Dermis microvascular lymphatic vessel endothelial cell (primary cell): ENCODE measurements around the gene KRTAP9-4. TPM values are rescaled to one million over a fixed set of nuclear protein-coding genes. Genes with fewer than 3 reads are reported as not detected.
"Not testable (repeated sequence)": the region's sequence is repeated elsewhere in the genome, so short reads cannot be mapped to it uniquely, and the experiment has no call there.

ENCODE experiments used
- DNase-seq, 2 donors: peaks; one replicate each; pipeline versions ENCODE4 v3.0.0 to v3.0.0-alpha.2; 2010; ENCODE audit warnings: low read depth in 2 of 2
- total RNA-seq: library from RNA; depleted of rRNA; stranded (reverse); fragments of >200 nt; gene quantifications from 2 replicates; pipeline ENCODE4 v1.2.1, GENCODE V29; 2014

KRTAP9-4 gene
- total RNA-seq, 1 donor from 2014 or later = not detected

DNA sequence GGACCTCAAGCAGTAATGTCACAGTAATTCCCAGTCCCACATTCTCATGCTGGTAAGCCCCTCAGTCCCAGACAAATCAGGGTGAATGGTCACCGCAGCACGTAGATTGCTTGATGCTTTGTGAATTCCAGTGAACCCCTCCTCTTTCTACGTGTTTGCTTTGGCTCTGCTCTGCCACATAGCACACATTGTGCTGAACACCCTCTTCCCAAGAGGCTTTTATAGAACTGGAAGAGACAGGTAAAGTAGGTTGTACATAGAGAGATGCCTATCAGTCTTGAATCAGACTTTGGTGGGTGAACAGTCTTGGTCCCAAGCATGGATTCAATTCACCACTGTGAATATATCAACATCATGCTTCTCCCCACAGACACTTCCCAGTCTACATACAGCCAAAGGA is 15.1 kb downstream of the KRTAP9-4 start:
- no peak for DNase-seq

DNA sequence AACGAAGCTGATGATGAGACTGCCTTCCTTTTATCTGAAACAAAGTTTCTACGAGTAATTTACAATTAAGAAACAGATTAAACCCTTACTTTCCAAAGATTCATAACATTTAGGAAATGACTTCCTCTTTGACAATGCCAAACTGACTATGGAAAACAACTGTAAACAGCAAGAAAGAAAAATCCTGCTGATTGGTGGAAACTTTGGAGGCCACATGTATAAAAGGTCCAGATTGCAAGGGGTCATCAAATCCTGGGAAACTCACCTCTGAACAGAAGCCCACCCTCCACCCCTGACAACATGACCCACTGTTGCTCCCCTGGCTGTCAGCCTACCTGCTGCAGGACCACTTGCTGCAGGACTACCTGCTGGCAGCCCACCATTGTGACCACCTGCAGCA is 15.6 kb downstream of the KRTAP9-4 start, which contains the start of gene KRTAP9-6:
Gene KRTAP9-6 (plus strand): TSS at position 301 of the 400 bp plus-strand sequence. CDS start 0 bp downstream, at position 301.
- no peak for DNase-seq

DNA sequence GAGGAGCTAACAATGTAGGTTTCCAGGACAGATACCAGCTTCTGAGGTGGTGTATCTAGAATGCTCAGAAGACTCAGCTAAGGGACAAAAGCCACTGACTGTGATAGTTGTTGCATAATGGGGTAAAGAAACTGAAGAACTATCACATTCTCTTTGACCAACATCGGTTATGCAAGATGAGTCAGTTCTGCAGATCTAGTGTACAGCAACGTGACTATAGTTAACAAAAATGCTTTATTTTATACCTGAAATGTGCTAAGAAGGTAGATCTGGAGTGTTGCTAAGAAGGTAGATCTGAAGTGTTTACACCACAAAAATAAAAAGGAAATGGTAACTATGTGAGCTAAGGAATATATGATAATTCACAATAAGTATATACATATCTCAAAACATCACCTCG is 18.2 kb downstream of the KRTAP9-4 start:
- no peak for DNase-seq

DNA sequence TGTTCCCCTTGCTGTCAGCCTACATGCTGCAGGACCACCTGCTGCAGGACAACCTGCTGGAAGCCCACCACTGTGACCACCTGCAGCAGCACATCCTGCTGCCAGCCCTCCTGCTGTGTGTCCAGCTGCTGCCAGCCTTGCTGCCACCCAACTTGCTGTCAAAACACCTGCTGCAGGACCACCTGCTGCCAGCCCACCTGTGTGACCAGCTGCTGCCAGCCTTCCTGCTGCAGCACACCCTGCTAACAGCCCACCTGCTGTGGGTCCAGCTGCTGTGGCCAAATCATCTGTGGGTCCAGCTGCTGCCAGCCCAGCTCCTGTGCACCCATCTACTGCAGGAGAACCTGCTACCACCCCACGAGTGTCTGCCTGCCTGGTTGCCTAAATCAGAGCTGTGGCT is 21.8 kb downstream of the KRTAP9-4 start:
- DNase-seq = not testable (repeated sequence)

DNA sequence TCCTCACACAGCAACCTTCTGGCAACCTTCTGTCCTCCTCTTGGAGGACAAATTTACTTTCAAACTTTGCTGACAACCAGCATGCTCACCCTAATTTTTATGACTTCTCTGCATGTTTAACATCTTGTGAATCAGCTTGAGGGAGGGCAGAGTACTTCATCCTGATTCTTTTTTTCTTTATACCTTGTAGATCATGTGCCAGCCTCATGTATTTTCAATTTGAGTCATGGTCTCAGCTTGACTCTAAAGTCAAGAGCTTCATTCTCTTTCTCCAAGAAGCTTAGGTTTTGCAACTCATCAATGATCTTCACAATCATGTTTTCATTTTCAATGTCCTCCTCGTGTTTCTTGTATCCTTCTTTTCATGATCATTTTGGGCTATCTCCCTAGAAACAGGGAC is 22.4 kb downstream of the KRTAP9-4 start:
- DNase-seq = no peak

DNA sequence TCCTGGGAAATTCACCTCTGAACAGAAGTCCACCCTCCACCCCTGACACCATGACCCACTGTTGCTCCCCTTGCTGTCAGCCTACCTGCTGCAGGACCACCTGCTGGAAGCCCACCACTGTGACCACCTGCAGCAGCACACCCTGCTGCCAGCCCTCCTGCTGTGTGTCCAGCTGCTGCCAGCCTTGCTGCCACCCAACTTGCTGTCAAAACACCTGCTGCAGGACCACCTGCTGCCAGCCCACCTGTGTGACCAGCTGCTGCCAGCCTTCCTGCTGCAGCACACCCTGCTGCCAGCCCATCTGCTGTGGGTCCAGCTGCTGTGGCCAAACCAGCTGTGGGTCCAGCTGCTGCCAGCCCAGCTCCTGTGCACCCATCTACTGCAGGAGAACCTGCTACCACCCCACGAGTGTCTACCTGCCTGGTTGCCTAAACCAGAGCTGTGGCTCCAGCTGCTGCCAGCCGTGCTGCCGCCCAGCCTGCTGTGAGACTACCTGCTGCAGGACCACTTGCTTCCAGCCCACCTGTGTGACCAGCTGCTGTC is 26.2 kb downstream of the KRTAP9-4 start, which contains the start of gene KRTAP9-7:
Gene KRTAP9-7 (plus strand): TSS at position 51 of the 543 bp plus-strand sequence. CDS start 0 bp downstream, at position 51.
- not testable (repeated sequence) for DNase-seq

DNA sequence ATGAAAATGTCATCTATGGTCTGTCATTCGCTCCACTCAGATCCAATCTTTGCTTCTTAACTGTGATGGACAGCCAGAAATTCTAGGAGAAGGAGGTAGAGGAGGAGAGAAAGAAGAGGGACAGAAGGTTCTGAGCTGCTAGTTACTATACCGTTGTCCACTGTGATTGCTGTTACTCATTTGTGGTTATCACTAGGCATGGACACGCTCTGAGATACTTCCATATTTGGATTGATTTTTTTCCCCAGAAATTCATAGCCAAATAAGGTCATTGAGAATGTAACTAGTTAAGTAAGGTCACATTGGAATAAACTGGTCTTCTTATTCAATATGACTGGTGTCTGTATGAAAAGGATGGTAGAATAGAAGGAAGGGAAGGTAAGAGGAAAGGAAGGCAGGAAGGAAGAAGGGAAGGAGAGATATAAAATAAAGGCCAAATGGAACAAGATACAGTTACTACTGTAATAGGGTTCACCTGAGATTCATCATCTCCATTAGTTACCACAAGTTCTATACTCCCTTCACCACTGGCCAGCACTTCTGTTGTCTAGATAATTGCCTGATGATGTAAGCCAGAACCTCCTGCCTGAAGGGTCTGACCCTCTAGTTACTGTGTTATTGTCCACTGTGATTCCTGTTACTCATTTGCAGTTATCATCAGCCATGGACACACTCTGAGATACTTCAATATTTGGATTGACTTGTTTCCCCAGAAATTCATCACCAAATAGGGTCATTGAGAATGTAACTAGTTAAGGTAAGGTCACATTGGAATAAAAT is 28.9 kb downstream of the KRTAP9-4 start:
- no peak for DNase-seq

DNA sequence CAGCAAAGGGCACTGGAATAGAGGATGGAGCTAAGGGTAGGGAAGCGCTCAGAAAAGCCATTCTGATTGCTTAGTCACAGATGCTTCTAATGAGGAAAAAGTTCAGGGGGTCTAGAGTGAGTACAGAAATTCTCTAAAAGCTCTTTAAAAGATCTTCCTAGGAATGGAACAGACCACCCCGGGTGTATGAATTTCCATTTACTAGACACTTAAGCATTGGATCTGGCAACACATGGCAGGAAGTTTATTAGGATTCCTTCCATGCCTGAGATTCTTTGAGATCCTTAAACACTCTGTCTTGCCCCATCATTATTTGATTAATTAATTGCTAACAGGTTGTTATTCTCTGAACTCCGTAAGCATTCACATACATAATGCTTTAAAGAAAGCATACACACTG is 34.6 kb downstream of the KRTAP9-4 start:
- no peak for DNase-seq

DNA sequence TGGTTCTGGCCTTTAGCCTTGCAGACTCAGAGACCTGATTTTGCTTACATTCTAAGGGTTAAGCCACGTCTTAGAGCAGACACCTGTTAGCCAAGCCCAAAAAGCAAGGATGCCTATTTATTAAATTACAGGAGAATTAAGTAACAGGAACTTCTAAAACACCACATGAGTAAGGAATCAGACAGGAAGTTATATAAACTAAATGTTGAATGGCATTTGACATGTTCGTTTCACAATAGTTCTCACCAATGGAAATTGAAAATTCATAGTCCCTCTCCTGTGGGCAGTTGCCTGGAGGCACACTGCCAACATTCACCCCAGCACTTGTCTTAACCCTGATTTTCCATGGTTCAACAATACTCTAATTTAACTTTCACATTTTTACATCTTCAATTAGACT is 35.1 kb downstream of the KRTAP9-4 start:
- DNase-seq = no peak

DNA sequence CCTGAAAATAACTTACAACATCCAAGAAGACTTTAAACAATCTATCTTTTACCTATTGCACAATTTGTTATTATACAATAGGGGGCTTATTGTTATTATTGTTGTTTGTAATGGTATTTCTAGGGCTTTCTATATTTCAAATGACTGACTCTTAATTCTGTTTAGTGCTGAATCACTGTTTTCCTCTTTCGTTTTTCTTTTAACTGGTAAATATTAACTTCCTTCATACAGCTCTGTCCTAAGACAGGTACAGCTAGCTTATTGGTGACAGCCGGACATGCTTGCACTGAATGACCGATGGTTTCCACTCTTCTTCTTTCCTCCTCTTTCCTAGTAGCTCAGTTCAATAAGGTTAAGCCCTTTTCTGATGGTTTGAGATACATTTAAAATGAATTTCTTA is 37.6 kb downstream of the KRTAP9-4 start:
- DNase-seq = no peak

DNA sequence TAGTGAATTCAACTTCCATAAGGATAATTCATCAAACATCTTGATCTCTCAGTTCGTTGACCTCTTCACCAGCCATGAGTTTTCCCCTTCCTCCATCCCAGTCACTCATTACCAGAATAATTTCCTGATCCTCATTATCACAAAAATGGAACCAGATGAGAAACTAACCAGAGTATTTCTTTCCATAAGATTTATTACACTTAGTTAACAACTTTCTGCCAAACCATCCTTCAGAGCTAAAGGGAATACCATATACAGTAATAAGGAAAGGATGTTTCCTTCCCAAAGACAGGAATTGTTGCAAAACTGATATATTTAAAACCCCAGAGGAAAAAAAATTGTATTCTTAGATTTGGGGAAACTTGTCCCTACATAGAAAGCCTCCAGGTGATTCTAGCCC is 44.5 kb downstream of the KRTAP9-4 start:
- no peak for DNase-seq

DNA sequence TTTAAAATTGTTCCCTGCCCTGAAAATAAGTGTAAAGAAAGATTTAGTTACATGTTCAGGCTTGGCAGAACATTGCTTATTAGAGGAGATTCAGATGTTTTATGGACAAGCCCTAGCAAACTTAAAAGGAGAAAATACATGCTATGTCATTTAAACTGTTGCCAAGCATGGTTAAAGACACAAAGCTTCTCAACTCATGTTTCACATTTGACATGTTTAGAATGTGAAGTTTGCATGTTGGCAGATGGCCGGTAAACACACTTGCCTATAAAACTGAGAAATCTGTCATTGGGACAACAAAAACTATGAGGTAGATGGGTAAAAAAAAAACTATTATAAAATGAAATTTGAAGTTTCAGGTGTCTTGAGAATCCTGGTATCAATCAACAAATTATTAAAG is 47.4 kb downstream of the KRTAP9-4 start:
- DNase-seq = no peak

DNA sequence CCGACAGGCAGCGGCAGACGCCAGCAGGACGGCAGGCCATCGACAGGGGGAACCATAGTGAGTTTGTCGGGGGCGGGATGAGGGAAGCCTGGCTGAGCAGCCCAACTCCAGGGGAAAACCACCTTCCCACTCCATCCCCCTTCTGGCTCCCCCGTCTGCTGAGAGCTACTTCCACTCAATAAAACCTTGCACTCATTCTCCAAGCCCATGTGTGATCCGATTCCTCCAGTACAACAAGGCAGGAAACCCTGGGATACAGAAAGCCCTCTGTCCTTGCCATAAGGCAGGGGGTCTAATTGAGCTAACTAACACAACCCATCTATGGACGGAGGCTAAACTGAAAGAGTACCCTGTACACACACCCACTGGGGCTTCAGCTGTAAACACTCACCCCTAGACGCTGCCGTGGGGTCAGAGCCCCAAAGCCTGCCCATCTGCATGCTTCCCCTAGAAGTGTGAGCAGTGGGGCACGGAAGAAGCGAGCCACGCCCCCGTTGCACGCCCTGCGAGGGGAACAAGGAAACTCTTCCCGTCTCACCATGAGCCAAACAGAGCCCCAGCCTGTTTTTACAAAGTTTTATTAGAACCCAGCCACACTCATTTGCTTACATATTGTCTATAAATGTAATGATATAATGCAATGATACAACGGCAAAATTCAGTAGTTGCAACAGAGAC is 49.1 kb downstream of the KRTAP9-4 start:
- DNase-seq = no peak

Other genes with a start within 250 kb of the KRTAP9-4 start
- not detected in 2 replicates for gene KRTAP3-2, start 249.8 kb upstream of the KRTAP9-4 start, total RNA-seq
- gene KRTAP3-1, start 240.6 kb upstream of the KRTAP9-4 start, total RNA-seq = not detected in 2 replicates
- not detected in 2 replicates for gene KRTAP1-5, start 222.5 kb upstream of the KRTAP9-4 start, total RNA-seq
- not detected in 2 replicates for gene KRTAP1-4, start 219.5 kb upstream of the KRTAP9-4 start, total RNA-seq
- not detected in 2 replicates for gene KRTAP1-3, start 214.8 kb upstream of the KRTAP9-4 start, total RNA-seq
- not detected in 2 replicates for gene KRTAP1-1, start 208.2 kb upstream of the KRTAP9-4 start, total RNA-seq
- not detected in 2 replicates for gene KRTAP2-1, start 202.4 kb upstream of the KRTAP9-4 start, total RNA-seq
- not detected in 2 replicates for gene KRTAP2-2, start 194.5 kb upstream of the KRTAP9-4 start, total RNA-seq
- not detected in 2 replicates for gene KRTAP2-3, start 189.6 kb upstream of the KRTAP9-4 start, total RNA-seq
- not detected in 2 replicates for gene KRTAP2-4, start 183.8 kb upstream of the KRTAP9-4 start, total RNA-seq
- gene KRTAP4-7, start 165.5 kb upstream of the KRTAP9-4 start, total RNA-seq = not detected in 2 replicates
- not detected in 2 replicates for gene KRTAP4-8, start 151.5 kb upstream of the KRTAP9-4 start, total RNA-seq
- gene KRTAP4-16, start 147.5 kb upstream of the KRTAP9-4 start, total RNA-seq = not detected in 2 replicates
- gene KRTAP4-9, start 144.3 kb upstream of the KRTAP9-4 start, total RNA-seq = not detected in 2 replicates
- gene KRTAP4-11, start 131.3 kb upstream of the KRTAP9-4 start, total RNA-seq = not detected in 2 replicates
- gene KRTAP4-12, start 125.5 kb upstream of the KRTAP9-4 start, total RNA-seq = not detected in 2 replicates
- gene KRTAP4-6, start 109.1 kb upstream of the KRTAP9-4 start, total RNA-seq = not detected in 2 replicates
- not detected in 2 replicates for gene KRTAP4-5, start 99.9 kb upstream of the KRTAP9-4 start, total RNA-seq
- gene KRTAP4-4, start 88.9 kb upstream of the KRTAP9-4 start, total RNA-seq = not detected in 2 replicates
- gene KRTAP4-3, start 81.5 kb upstream of the KRTAP9-4 start, total RNA-seq = not detected in 2 replicates
- gene KRTAP4-2, start 71.5 kb upstream of the KRTAP9-4 start, total RNA-seq = not detected in 2 replicates
- not detected in 2 replicates for gene KRTAP4-1, start 64.8 kb upstream of the KRTAP9-4 start, total RNA-seq
- gene KRTAP9-1, start 59.8 kb upstream of the KRTAP9-4 start, total RNA-seq = not detected in 2 replicates
- gene KRTAP9-2, start 23.0 kb upstream of the KRTAP9-4 start, total RNA-seq = not detected in 2 replicates
- gene KRTAP9-3, start 17.2 kb upstream of the KRTAP9-4 start, total RNA-seq = not detected in 2 replicates
- gene KRTAP9-8, start 11.7 kb upstream of the KRTAP9-4 start, total RNA-seq = not detected in 2 replicates
- not detected in 2 replicates for gene KRTAP9-9, start 5.7 kb downstream of the KRTAP9-4 start, total RNA-seq
- not detected in 2 replicates for gene KRTAP9-6, start 15.7 kb downstream of the KRTAP9-4 start, total RNA-seq
- gene KRTAP9-7, start 26.0 kb downstream of the KRTAP9-4 start, total RNA-seq = not detected in 2 replicates
- gene KRTAP29-1, start 53.2 kb downstream of the KRTAP9-4 start, total RNA-seq = not detected in 2 replicates
- not detected in 2 replicates for gene KRTAP16-1, start 59.6 kb downstream of the KRTAP9-4 start, total RNA-seq
- not detected in 2 replicates for gene KRTAP17-1, start 66.0 kb downstream of the KRTAP9-4 start, total RNA-seq
- gene KRT33A, start 101.1 kb downstream of the KRTAP9-4 start, total RNA-seq = not detected in 2 replicates
- gene KRT33B, start 120.1 kb downstream of the KRTAP9-4 start, total RNA-seq = not detected in 2 replicates
- gene KRT34, start 132.6 kb downstream of the KRTAP9-4 start, total RNA-seq = under 0.01 TPM in 1 of 2 replicates, not detected in the other
- not detected in 2 replicates for gene KRT31, start 147.9 kb downstream of the KRTAP9-4 start, total RNA-seq
- gene KRT37, start 174.9 kb downstream of the KRTAP9-4 start, total RNA-seq = not detected in 2 replicates
- not detected in 2 replicates for gene KRT38, start 191.3 kb downstream of the KRTAP9-4 start, total RNA-seq
- not detected in 2 replicates for gene KRT32, start 217.7 kb downstream of the KRTAP9-4 start, total RNA-seq
- not detected in 2 replicates for gene KRT35, start 231.5 kb downstream of the KRTAP9-4 start, total RNA-seq
- 0.38 TPM in 1 of 2 replicates, not detected in the other for gene KRT36, start 240.2 kb downstream of the KRTAP9-4 start, total RNA-seq